AG09309 (cell line): ENCODE data around the gene SSX2IP.

ENCODE experiments used
- DNase-seq: peaks from one replicate; pipeline ENCODE4 v3.0.0-alpha.2; 2010; ENCODE audit warnings: low read depth
- H3K4me3 ChIP-seq: 2 replicates; pipeline ENCODE4 v1.5.1; 2011; ENCODE audit warnings: mild to moderate bottlenecking, low read depth, low read length, moderate library complexity; ENCODE audit not compliant: control insufficient read depth
- CTCF ChIP-seq: IDR thresholded peaks from 2 replicates; pipeline ENCODE4 v1.5.1; 2011; ENCODE audit warnings: mild to moderate bottlenecking, low read depth, low read length, inconsistent platforms; ENCODE audit not compliant: insufficient read depth, control insufficient read depth; ENCODE audit errors: missing control alignments

Gene SSX2IP

GRCh38 chr1:84721152-84721551, 30.9 kb upstream of the SSX2IP start:
- TF ChIP-seq CTCF = no peak
- peak; percentile 57 for DNase-seq
- no peak overlapping the region for H3K4me3 ChIP-seq

- no peak overlapping the region for H3K4me3 ChIP-seq
- no peak for DNase-seq
- TF ChIP-seq CTCF = no peak
These were observed 30.0 kb upstream of the SSX2IP start for GRCh38 chr1:84720221-84720780.

GRCh38 chr1:84719543-84720217, 29.4 kb upstream of the SSX2IP start:
- no peak for DNase-seq
- no peak overlapping the region for H3K4me3 ChIP-seq
- TF ChIP-seq CTCF = no peak

GRCh38 chr1:84715342-84716019, 25.2 kb upstream of the SSX2IP start:
- no peak for TF ChIP-seq CTCF
- no peak for DNase-seq
- H3K4me3 ChIP-seq = no peak overlapping the region

- no peak overlapping the region for H3K4me3 ChIP-seq
- TF ChIP-seq CTCF = no peak
- DNase-seq = no peak
These were observed 22.1 kb upstream of the SSX2IP start for GRCh38 chr1:84712276-84712874.

- TF ChIP-seq CTCF = no peak
- no peak for DNase-seq
- no peak overlapping the region for H3K4me3 ChIP-seq
These were observed 21.6 kb upstream of the SSX2IP start for GRCh38 chr1:84711869-84712268.
